DND-41 (cell line): ENCODE data around the gene KPNA1.

Experiments
- ATAC-seq: fragments of 200-7000 bp; cut with Tn5 transposase; 3 replicates; pipeline ENCODE4 v1.9.1; 2021; ENCODE audit warnings: low read depth; ENCODE audit not compliant: insufficient read depth
- DNase-seq: peaks from one replicate; pipeline ENCODE4 v3.0.0-alpha.2; 2020
- H2AFZ ChIP-seq: 2 replicates; pipeline ENCODE4 v1.6.0; 2012; ENCODE audit warnings: low read depth, low read length
- H3K27ac ChIP-seq: 2 replicates; pipeline ENCODE4 v1.5.1; 2012; ENCODE audit warnings: low read length, inconsistent platforms
- H3K27me3 ChIP-seq: fragments of 200-600 bp; sonication (generic); 2 replicates; pipeline ENCODE4 v1.6.0; 2012; ENCODE audit warnings: low read length, mild to moderate bottlenecking, inconsistent platforms; ENCODE audit not compliant: insufficient read depth, poor library complexity
- H3K36me3 ChIP-seq: 2 replicates; pipeline ENCODE4 v1.5.1; 2012; ENCODE audit warnings: low read length, inconsistent platforms; ENCODE audit not compliant: insufficient read depth
- H3K4me1 ChIP-seq: 2 replicates; pipeline ENCODE4 v1.5.1; 2012; ENCODE audit warnings: mild to moderate bottlenecking, low read length; ENCODE audit not compliant: insufficient read depth
- H3K4me2 ChIP-seq: 2 replicates; pipeline ENCODE4 v1.6.0; 2012; ENCODE audit warnings: mild to moderate bottlenecking, moderate library complexity, low read length, inconsistent platforms; ENCODE audit not compliant: insufficient read depth
- H3K4me3 ChIP-seq, 2 experiments: fragments of 200-600 bp in 1 of 2; shearing (Covaris generic) in 1 of 2; 2 replicates each; pipeline ENCODE4 v1.5.1; 2012 to 2016; ENCODE audit warnings: inconsistent platforms in 2 of 2, low read length in 2 of 2, mild to moderate bottlenecking in 2 of 2, low read depth in 1 of 2, moderate library complexity in 1 of 2
- H3K79me2 ChIP-seq: 2 replicates; pipeline ENCODE4 v1.6.0; 2012; ENCODE audit warnings: low read length, inconsistent platforms; ENCODE audit not compliant: insufficient read depth
- H3K9ac ChIP-seq: 2 replicates; pipeline ENCODE4 v1.6.0; 2012; ENCODE audit warnings: low read depth, mild to moderate bottlenecking, inconsistent platforms, low read length, moderate library complexity
- H3K9me3 ChIP-seq: 2 replicates; pipeline ENCODE4 v1.5.1; 2012; ENCODE audit warnings: low read length, moderate library complexity, mild to moderate bottlenecking, inconsistent platforms; ENCODE audit not compliant: insufficient read depth, severe bottlenecking
- H4K20me1 ChIP-seq: 2 replicates; pipeline ENCODE4 v1.6.0; 2012; ENCODE audit warnings: low read length; ENCODE audit not compliant: insufficient read depth
- EZH2 ChIP-seq: IDR thresholded peaks from 3 replicates; pipeline ENCODE4 v1.6.1; 2012; ENCODE audit warnings: borderline replicate concordance, low read depth, mild to moderate bottlenecking, moderate library complexity, low read length, inconsistent platforms; ENCODE audit not compliant: severe bottlenecking
- TF ChIP-seq, protein P1 (sequence below): IDR thresholded peaks from 2 replicates; pipeline ENCODE4 v1.5.1; 2012; ENCODE audit warnings: borderline replicate concordance, low read length, moderate library complexity, mild to moderate bottlenecking; ENCODE audit not compliant: poor library complexity, severe bottlenecking; ENCODE audit errors: extremely low read depth

Gene KPNA1

DNA sequence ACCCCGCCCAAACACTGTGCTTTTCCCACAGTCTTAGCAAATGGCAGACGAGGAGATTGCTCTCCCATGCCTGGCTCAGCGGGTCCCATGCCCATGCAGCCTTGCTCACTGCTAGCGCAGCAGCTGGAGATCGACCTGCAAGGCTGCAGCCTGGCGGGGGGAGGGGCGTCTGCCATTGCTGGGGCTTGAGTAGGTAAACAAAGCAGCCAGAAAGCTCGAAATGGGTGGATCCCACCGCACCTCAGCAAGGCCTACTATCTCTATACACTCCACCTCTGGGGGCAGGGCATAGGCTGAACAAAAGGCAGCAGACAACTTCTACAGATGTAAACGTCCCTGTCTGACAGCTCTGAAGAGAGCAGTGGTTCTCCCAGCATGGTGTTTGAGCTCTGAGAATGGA lies 71.6 kb downstream of the KPNA1 start:
- H3K79me2 ChIP-seq = peaks cover 8% of the 10 kb centered on the region; the same call in 1 of the 2 replicates
- no peak overlapping the region for H3K9ac ChIP-seq
- ATAC-seq (no peak), DNase-seq (no peak)
- no peaks in the 10 kb centered on the region for H3K4me1 ChIP-seq
- H3K4me2 ChIP-seq = no peak overlapping the region
- no peaks in the 10 kb centered on the region for H3K9me3 ChIP-seq
- no peaks in the 10 kb centered on the region for H3K27me3 ChIP-seq
- no peak overlapping the region for H3K27ac ChIP-seq
- peaks cover 78% of the 10 kb centered on the region for H3K36me3 ChIP-seq
- no peaks in the 10 kb centered on the region for H4K20me1 ChIP-seq
- no peak overlapping the region for H2AFZ ChIP-seq
- TF ChIP-seq EZH2 = no peak
- TF ChIP-seq, protein P1, sequence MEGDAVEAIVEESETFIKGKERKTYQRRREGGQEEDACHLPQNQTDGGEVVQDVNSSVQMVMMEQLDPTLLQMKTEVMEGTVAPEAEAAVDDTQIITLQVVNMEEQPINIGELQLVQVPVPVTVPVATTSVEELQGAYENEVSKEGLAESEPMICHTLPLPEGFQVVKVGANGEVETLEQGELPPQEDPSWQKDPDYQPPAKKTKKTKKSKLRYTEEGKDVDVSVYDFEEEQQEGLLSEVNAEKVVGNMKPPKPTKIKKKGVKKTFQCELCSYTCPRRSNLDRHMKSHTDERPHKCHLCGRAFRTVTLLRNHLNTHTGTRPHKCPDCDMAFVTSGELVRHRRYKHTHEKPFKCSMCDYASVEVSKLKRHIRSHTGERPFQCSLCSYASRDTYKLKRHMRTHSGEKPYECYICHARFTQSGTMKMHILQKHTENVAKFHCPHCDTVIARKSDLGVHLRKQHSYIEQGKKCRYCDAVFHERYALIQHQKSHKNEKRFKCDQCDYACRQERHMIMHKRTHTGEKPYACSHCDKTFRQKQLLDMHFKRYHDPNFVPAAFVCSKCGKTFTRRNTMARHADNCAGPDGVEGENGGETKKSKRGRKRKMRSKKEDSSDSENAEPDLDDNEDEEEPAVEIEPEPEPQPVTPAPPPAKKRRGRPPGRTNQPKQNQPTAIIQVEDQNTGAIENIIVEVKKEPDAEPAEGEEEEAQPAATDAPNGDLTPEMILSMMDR = no peak
- H3K4me3 ChIP-seq = no peak overlapping the region

DNA sequence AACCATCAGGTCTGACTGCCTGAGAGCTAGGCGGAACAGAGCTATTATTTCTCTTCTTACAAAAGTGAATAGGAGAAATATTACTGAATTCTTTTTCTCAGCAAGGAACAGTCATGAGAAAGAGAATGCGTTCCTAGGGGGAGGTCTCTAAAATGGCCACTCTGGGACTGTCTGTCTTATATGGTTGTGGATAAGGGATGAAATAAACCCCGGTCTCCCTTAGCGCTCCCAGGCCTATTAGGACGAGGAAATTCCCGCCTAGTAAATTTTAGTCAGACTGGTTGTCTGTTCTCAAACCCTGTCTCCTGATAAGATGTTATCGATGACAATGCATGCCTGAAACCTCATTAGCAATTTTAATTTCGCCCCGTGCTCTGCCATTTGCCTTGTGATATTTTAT lies 78.8 kb downstream of the KPNA1 start:
- DNase-seq (no peak), ATAC-seq (no peak)
- Histone ChIP-seq H3K9ac (no peak overlapping the region), H3K4me1 (no peaks in the 10 kb centered on the region), H3K36me3 (peaks cover 90% of the 10 kb centered on the region), H3K4me3 (no peak overlapping the region), H3K27ac (no peak overlapping the region), H3K4me2 (no peak overlapping the region), H3K79me2 (no peaks in the 10 kb centered on the region), H2AFZ (no peak overlapping the region), H3K9me3 (peaks cover 12% of the 10 kb centered on the region), H3K27me3 (no peaks in the 10 kb centered on the region), H4K20me1 (no peaks in the 10 kb centered on the region)
- TF ChIP-seq, protein P1 = no peak
- no peak for TF ChIP-seq EZH2

DNA sequence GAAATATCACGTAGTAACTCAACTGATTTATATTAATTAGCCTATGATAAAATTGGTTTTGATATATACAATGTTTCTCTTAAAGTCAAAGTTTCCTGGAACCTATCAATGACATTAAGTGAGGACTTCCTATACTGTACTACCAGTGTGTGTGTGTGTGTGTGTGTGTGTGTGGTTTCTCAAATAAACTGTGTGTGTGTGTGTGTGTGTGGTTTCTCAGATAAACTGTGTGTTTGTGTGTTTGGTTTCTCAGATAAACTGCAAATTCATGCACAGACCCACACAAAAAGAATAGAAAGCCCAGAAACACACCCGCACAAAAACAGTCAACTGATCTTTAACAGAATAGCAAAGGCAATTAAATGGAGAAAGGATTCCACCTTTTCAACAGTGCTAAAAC lies 84.4 kb downstream of the KPNA1 start:
- TF ChIP-seq EZH2 = no peak
- TF ChIP-seq, protein P1 = no peak
- H3K9me3 ChIP-seq = no peaks in the 10 kb centered on the region
- H2AFZ ChIP-seq = no peak overlapping the region
- H3K9ac ChIP-seq = no peak overlapping the region
- peaks cover 14% of the 10 kb centered on the region for H3K79me2 ChIP-seq
- H3K4me2 ChIP-seq = no peak overlapping the region
- H3K27ac ChIP-seq = no peak overlapping the region
- no peak for ATAC-seq
- no peaks in the 10 kb centered on the region for H4K20me1 ChIP-seq
- H3K4me1 ChIP-seq = no peaks in the 10 kb centered on the region
- H3K4me3 ChIP-seq = no peak overlapping the region
- no peaks in the 10 kb centered on the region for H3K27me3 ChIP-seq
- DNase-seq = no peak
- H3K36me3 ChIP-seq = peaks cover 86% of the 10 kb centered on the region

DNA sequence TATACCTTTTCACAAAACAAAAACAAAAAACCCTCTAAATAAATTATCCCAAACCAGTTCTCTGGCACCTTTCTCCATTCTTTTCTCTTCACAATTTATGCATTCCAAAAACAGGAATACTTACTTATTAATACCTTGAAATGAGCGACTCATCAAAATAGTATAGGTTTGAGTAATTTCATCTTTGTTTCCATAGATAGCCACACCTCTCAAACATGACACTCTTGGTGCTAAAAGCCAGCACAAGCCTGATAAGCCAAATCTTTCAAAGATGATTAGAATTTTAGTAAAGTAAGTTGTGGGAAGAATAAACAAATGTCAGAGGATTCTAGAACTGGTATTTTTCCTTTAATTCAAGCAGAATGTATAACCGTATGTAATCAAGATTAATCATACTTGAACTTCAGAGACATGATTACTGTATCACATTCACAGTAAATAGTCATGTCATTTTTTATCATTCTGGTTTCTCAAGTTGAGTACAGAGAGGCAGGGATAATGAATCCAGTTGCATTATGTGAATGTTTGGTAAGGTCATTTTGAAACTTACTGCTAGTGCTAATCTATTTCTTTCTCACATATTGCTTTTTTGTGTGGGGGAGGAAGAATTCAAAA lies 86.8 kb downstream of the KPNA1 start:
- Histone ChIP-seq H3K27ac (no peak overlapping the region), H2AFZ (no peak overlapping the region), H3K27me3 (no peaks in the 10 kb centered on the region), H3K9ac (no peak overlapping the region), H3K4me2 (no peak overlapping the region), H3K9me3 (no peaks in the 10 kb centered on the region), H3K79me2 (peaks cover 21% of the 10 kb centered on the region), H4K20me1 (no peaks in the 10 kb centered on the region), H3K36me3 (peaks cover 83% of the 10 kb centered on the region), H3K4me3 (no peak overlapping the region), H3K4me1 (no peaks in the 10 kb centered on the region)
- ATAC-seq (no peak), DNase-seq (no peak)
- TF ChIP-seq, protein P1 = no peak
- no peak for TF ChIP-seq EZH2
